Measurements from ENCODE around the gene TBCK. TPM values are rescaled to one million over a fixed set of nuclear protein-coding genes. Genes with fewer than 3 reads are reported as not detected.

Gene TBCK
- total RNA-seq, 1 experiment from 2014 or later, result 7.6 TPM

DNA sequence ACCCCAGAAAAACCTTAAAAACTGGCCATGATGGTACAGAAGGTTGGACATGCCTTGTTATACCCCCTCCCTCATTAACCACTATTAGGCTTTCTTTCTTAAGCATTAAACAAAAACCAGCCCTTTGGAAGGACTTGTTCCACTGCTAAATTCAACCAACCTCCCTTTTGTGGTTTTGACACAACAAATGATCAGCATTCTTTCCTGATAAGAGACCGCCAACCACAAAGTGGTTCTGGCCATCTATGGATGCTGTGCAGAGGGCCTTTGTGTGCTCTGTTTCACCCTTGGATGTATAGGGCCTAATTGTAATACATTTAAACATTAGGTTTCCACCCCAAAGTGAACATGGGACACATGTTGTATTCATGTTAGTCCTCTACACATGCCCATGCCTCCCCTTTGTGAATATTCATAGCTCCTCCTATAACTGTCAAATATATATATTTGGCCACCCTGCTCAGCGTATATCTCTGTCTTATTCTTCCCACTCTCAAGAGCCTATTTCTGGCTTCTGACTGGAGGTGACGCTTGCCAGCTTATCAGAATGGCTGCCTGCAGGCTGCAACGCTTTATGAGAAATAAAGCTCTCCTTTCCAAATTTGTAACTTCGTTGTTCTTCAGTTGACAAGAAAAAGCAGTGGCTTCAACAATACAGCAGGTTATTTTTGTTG, 294.1 kb downstream of the TBCK start:
- no peaks in the 10 kb centered on the region for H3K36me3 ChIP-seq (ENCODE audit: low read depth, low read length)
- ChIA-PET POLR2A (ENCODE audit: unreplicated experiment) (no interaction called here), CTCF (no interaction called here)
- H3F3A ChIP-seq (ENCODE audit: low read length, unreplicated experiment), result no peaks in the 10 kb centered on the region
- H2AFZ ChIP-seq (ENCODE audit: low read length), result no peak overlapping the region
- H3K4me3 ChIP-seq (ENCODE audit: low read length), result no peak overlapping the region
- H3K27ac ChIP-seq (ENCODE audit: low read length), result no peak overlapping the region
- H3K4me1 ChIP-seq (ENCODE audit: insufficient read depth, low read length), result no peaks in the 10 kb centered on the region
- no peak overlapping the region for H3K4me2 ChIP-seq (ENCODE audit: low read length)
- TF ChIP-seq EZH2phosphoT487 (IDR thresholded peaks at IDR 0.05; ENCODE audit: borderline replicate concordance, low read length) (no peak), CTCF (conservative IDR thresholded peaks at IDR 0.05; ENCODE audit: low read depth, low read length) (no peak), EZH2 (IDR thresholded peaks at IDR 0.05; ENCODE audit: low read length, unreplicated experiment) (no peak)
- H3K9me3 ChIP-seq (ENCODE audit: low read length), result no peaks in the 10 kb centered on the region
- no peaks in the 10 kb centered on the region for H4K20me1 ChIP-seq (ENCODE audit: low read length)
- H3K27me3 ChIP-seq (ENCODE audit: low read length), result no peaks in the 10 kb centered on the region
- no peak overlapping the region for H3K9ac ChIP-seq (ENCODE audit: low read length)
- H3K79me2 ChIP-seq (ENCODE audit: low read length), result no peaks in the 10 kb centered on the region
- ATAC-seq (no peak), DNase-seq (no peak)
- H3K9me2 ChIP-seq (replicated peaks; ENCODE audit: low read length), result no peaks in the 10 kb centered on the region
- BruUV-seq (replicated peaks), result no TSS peak
- intact Hi-C loops (cut with micrococcal nuclease), result no loop called here

DNA sequence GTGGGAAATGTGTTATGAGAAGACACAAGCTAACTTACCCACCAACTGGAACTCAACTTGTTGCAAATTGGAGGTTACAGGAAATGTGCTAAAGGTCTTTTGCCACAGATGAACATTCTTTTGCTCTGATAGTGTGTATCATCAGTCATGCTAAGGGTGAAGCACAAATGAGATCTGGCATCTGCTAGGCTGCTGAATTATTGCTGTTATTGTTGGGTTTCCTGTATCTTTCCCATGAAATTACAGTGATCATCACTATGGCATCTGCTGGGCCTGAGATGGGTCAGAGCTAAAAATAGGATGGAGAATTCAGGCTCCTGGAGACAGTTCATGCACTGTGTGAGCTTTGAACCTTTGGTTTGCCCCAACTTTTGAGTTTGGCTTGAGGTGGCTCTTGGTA, 296.2 kb downstream of the TBCK start:
- H3K4me1 ChIP-seq (ENCODE audit: insufficient read depth, low read length), result no peaks in the 10 kb centered on the region
- no peaks in the 10 kb centered on the region for H3K9me3 ChIP-seq (ENCODE audit: low read length)
- H2AFZ ChIP-seq (ENCODE audit: low read length), result no peak overlapping the region
- no peaks in the 10 kb centered on the region for H4K20me1 ChIP-seq (ENCODE audit: low read length)
- no peak for ATAC-seq
- no peak for DNase-seq
- no peak overlapping the region for H3K4me3 ChIP-seq (ENCODE audit: low read length)
- BruUV-seq (replicated peaks), result no TSS peak
- TF ChIP-seq CTCF (conservative IDR thresholded peaks at IDR 0.05; ENCODE audit: low read depth, low read length), result no peak
- no peak for TF ChIP-seq EZH2phosphoT487 (IDR thresholded peaks at IDR 0.05; ENCODE audit: borderline replicate concordance, low read length)
- no peak for TF ChIP-seq EZH2 (IDR thresholded peaks at IDR 0.05; ENCODE audit: low read length, unreplicated experiment)
- no peaks in the 10 kb centered on the region for H3K9me2 ChIP-seq (replicated peaks; ENCODE audit: low read length)
- no peak overlapping the region for H3K27ac ChIP-seq (ENCODE audit: low read length)
- no peak overlapping the region for H3K9ac ChIP-seq (ENCODE audit: low read length)
- H3K36me3 ChIP-seq (ENCODE audit: low read depth, low read length), result no peaks in the 10 kb centered on the region
- ChIA-PET CTCF (no interaction called here), POLR2A (ENCODE audit: unreplicated experiment) (no interaction called here)
- no peak overlapping the region for H3K4me2 ChIP-seq (ENCODE audit: low read length)
- H3K27me3 ChIP-seq (ENCODE audit: low read length), result no peaks in the 10 kb centered on the region
- no peaks in the 10 kb centered on the region for H3F3A ChIP-seq (ENCODE audit: low read length, unreplicated experiment)
- intact Hi-C loops (cut with micrococcal nuclease), result no loop called here
- H3K79me2 ChIP-seq (ENCODE audit: low read length), result no peaks in the 10 kb centered on the region

- BruUV-seq (replicated peaks), result no TSS peak
- no peaks in the 10 kb centered on the region for H3K9me3 ChIP-seq (ENCODE audit: low read length)
- no peak overlapping the region for H3K27ac ChIP-seq (ENCODE audit: low read length)
- no peaks in the 10 kb centered on the region for H4K20me1 ChIP-seq (ENCODE audit: low read length)
- H3K4me3 ChIP-seq (ENCODE audit: low read length), result no peak overlapping the region
- H3K9ac ChIP-seq (ENCODE audit: low read length), result no peak overlapping the region
- H2AFZ ChIP-seq (ENCODE audit: low read length), result no peak overlapping the region
- no peaks in the 10 kb centered on the region for H3K79me2 ChIP-seq (ENCODE audit: low read length)
- H3K36me3 ChIP-seq (ENCODE audit: low read depth, low read length), result no peaks in the 10 kb centered on the region
- no peak for ATAC-seq
- no peaks in the 10 kb centered on the region for H3K9me2 ChIP-seq (replicated peaks; ENCODE audit: low read length)
- intact Hi-C loops (cut with micrococcal nuclease), result no loop called here
- DNase-seq, result no peak
- H3F3A ChIP-seq (ENCODE audit: low read length, unreplicated experiment), result no peaks in the 10 kb centered on the region
- TF ChIP-seq EZH2 (IDR thresholded peaks at IDR 0.05; ENCODE audit: low read length, unreplicated experiment) (no peak), CTCF (conservative IDR thresholded peaks at IDR 0.05; ENCODE audit: low read depth, low read length) (no peak), EZH2phosphoT487 (IDR thresholded peaks at IDR 0.05; ENCODE audit: borderline replicate concordance, low read length) (no peak)
- H3K27me3 ChIP-seq (ENCODE audit: low read length), result no peaks in the 10 kb centered on the region
- H3K4me2 ChIP-seq (ENCODE audit: low read length), result no peak overlapping the region
- CTCF ChIA-PET, result no interaction called here
- POLR2A ChIA-PET (ENCODE audit: unreplicated experiment), result no interaction called here
- no peaks in the 10 kb centered on the region for H3K4me1 ChIP-seq (ENCODE audit: insufficient read depth, low read length)
Observed at GRCh38 chr4:106017975-106018374, 298.0 kb downstream of the TBCK start.

Measured in PC-3 (cell line).